Naive thymus-derived CD8-positive, alpha-beta T cell (primary cell): ENCODE measurements around the gene EMC6. TPM values are rescaled to one million over a fixed set of nuclear protein-coding genes. Genes with fewer than 3 reads are reported as not detected.

ENCODE experiments used
- ATAC-seq, 2 donors: fragments of 150-1000 bp; cut with Tn5 transposase in 1 of 2; sonication (Bioruptor Pico), chemical (Tn5 transposase) in 1 of 2; 1 replicate in 1 of 2; 2 replicates in 1 of 2; pipeline ENCODE4 v1.10.0; 2021; ENCODE audit warnings: mild to moderate bottlenecking in 2 of 2, moderate library complexity in 2 of 2
- POLR2A ChIA-PET: fragments of 350-600 bp; sonication (Branson Sonifier 250); formaldehyde crosslinking; loops from one replicate; lab custom pipeline; 2021; ENCODE audit warnings: antibody characterized with exemption; lab: Charles Lee
- DNase-seq, 10 donors: peaks; one replicate each; pipeline versions ENCODE4 v3.0.0 to v3.0.0-alpha.2; 2020 to 2022
- H3K27ac Mint-ChIP-seq, 10 donors: one replicate each; pipeline ENCODE4 v1.8.0; 2020 to 2022; ENCODE audit warnings: mild to moderate bottlenecking in 10 of 10, mixed read lengths in 10 of 10, moderate library complexity in 4 of 10, inconsistent platforms in 1 of 10
- H3K27me3 Mint-ChIP-seq, 5 donors: one replicate each; pipeline ENCODE4 v1.8.0; 2021 to 2022; ENCODE audit warnings: mixed read lengths in 5 of 5
- H3K36me3 Mint-ChIP-seq, 3 donors: one replicate each; pipeline ENCODE4 v1.8.0; 2020 to 2022; ENCODE audit warnings: mixed read lengths in 3 of 3, mild to moderate bottlenecking in 2 of 3, inconsistent platforms in 1 of 3
- H3K4me1 Mint-ChIP-seq, 4 donors: one replicate each; pipeline ENCODE4 v1.8.0; 2021 to 2022; ENCODE audit warnings: mixed read lengths in 4 of 4
- H3K4me3 Mint-ChIP-seq, 10 donors: one replicate each; pipeline ENCODE4 v1.8.0; 2020 to 2022; ENCODE audit warnings: mild to moderate bottlenecking in 10 of 10, mixed read lengths in 10 of 10, moderate library complexity in 6 of 10, inconsistent platforms in 1 of 10
- H3K9me3 Mint-ChIP-seq, 9 donors: one replicate each; pipeline ENCODE4 v1.8.0; 2020 to 2022; ENCODE audit warnings: mixed read lengths in 9 of 9, mild to moderate bottlenecking in 3 of 9, inconsistent platforms in 1 of 9, moderate library complexity in 1 of 9
- polyA plus RNA-seq, 3 donors: library from polyadenylated mRNA; unstranded; fragments of 300-500 nt; fragmentation: Illumina TruSeq; gene quantifications; one replicate each; pipeline ENCODE4 v1.2.3, GENCODE V29; 2021
- total RNA-seq, 8 experiments: library from RNA in 2 of 8; stranded (reverse) in 2 of 8; gene quantifications; one replicate each; pipeline ENCODE4 v1.2.3 and lab custom pipeline; 2021 to 2026

EMC6 gene
- total and polyA plus RNA-seq, 5 experiments from 2014 or later: 29.8 to 97.0 (median 83.3) TPM

DNA sequence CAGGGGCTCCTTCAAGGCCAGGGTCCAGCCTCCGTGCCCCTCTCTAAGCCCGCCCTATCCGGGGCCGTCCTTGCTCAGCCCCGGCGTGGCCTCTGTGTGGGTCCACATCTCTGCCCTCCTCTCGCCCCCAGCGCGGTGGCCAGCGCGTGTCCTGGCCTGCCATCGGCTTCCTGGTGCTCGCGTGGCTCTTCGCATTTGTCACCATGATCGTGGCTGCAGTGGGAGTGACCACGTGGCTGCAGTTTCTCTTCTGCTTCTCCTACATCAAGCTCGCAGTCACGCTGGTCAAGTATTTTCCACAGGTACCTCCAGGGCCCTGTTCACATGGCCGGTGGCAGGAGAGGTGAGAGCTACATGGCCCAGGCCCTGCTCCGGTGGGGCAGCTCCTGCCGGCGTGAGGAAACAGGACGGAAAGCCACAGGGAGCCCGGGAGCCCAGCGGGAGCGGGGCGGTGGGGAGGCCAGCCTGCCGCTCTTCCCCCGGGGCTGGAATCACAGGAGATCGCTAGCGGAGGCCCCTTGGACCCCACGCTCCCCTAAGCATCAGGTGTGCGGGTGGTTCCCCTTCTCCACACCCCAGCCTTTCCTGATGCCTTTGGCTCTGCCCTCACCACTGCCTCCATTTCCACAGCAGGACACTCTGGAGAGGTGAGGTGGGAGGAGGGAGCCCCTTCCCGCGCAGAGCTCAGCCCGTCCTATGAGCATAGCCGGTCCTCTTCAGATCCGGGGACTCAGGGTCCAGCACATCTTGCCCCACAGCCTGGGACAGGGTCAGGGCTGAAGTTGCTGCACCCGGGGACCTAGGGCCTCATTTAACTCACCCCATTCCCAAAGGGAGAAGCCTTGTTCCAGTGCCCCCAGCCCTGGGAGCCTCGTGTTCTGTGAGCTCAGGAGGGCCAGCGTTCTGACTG, 10.5 kb upstream of the EMC6 start:
- Mint-ChIP-seq H3K9me3 (no peaks in the 10 kb centered on the region), H3K27ac (peak overlapping the region in 1 of 10 donors; percentile 67), H3K27me3 (no peaks in the 10 kb centered on the region), H3K4me3 (no peak overlapping the region), H3K36me3 (no peaks in the 10 kb centered on the region), H3K4me1 (no peaks in the 10 kb centered on the region)
- DNase-seq (no peak), ATAC-seq (no peak)
- POLR2A ChIA-PET: no interaction called here

DNA sequence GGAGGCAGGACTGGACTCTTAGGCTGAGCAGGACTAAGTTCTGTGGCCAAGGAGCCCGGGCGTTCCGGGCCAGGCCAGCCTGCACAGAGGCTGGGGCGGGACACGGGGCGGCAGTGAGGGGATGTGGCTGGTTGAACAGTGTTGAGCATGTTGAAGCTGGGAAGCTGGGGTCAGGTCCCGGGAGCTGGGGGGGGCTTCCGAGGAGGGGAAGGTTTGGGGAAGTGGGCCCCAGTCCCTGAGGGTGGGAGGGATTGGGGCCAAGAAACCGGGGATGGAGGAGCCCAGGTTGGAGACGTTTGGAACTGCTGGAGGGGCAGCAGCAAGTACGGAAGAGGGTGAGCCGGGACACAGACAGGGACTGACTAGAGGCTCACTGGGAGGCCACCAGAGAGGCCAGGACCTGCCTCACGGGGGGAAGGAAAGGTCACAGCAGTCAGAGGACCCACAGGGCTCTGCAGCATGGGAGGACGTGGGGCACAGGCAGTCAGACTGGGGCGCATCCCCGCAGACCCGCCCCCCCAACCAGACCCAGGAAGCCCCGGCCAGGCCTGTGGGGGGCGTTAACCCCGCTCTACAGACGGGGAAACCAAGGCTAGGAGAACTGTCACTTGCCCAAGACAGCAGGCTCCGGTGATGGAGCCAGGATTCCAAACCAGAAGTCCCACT, 9.7 kb upstream of the EMC6 start:
- Mint-ChIP-seq H3K36me3 (no peaks in the 10 kb centered on the region), H3K27ac (peak overlapping the region in 1 of 10 donors; percentile 29), H3K9me3 (no peaks in the 10 kb centered on the region), H3K4me1 (no peaks in the 10 kb centered on the region), H3K4me3 (no peak overlapping the region), H3K27me3 (no peaks in the 10 kb centered on the region)
- no peak for DNase-seq
- POLR2A ChIA-PET: no interaction called here
- ATAC-seq: no peak

DNA sequence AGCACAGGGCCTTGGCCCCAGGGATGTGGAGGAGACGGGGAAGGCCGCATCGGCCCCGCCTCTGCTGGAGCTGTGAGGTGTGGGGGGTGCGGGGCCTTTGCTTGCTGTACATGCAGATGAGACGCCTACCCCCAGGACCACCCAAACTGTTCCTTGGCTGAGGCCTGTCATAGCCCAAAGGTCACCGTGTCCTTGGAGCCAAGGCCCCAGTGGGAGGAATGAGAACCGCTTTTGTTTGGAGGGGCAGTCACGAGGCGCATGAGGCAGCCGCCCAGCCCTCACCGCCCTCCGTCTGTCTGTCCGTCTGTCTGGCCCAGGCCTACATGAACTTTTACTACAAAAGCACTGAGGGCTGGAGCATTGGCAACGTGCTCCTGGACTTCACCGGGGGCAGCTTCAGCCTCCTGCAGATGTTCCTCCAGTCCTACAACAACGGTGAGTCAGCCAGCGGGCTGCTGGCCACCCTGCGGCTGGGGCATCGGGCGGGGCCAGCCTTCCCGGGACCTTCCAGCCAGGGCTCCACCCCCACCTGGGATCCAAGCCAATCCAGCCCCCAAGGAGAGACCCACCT, 9.0 kb upstream of the EMC6 start:
- Mint-ChIP-seq H3K4me1 (no peaks in the 10 kb centered on the region), H3K9me3 (no peaks in the 10 kb centered on the region), H3K36me3 (no peaks in the 10 kb centered on the region), H3K4me3 (no peak overlapping the region), H3K27me3 (no peaks in the 10 kb centered on the region), H3K27ac (no peak overlapping the region)
- DNase-seq: no peak
- POLR2A ChIA-PET: no interaction called here
- ATAC-seq: no peak

DNA sequence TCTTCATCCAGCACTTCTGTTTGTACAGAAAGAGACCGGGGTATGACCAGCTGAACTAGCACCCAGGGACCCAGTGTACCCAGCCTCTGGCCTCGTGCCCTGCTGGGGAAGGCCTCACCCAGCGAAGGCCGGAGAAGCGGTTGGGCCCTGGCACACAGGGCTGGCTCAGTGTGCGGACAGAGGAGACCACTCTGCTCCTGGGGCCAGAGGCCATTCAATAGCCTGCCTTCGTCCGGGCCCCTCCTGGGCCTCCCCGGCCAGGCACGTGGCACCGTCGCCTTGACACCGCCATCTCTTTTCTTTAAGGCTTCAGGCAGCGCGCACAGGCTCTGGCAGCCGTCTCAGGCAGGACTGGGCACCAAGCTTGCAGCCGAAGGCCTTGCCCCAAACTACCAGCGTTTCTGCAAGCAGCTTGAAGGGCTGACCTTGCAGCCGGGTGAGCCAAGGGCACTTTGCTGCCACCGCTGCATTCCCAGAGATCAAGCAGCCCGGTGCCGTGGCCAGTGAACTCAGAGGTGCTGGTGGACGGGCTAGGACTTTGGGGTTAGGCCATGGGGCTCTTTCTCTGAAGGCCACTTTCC, 8.2 kb upstream of the EMC6 start:
- DNase-seq: no peak
- H3K4me1 Mint-ChIP-seq: no peaks in the 10 kb centered on the region
- H3K36me3 Mint-ChIP-seq: no peaks in the 10 kb centered on the region
- POLR2A ChIA-PET: no interaction called here
- H3K4me3 Mint-ChIP-seq: no peak overlapping the region
- ATAC-seq: no peak
- H3K9me3 Mint-ChIP-seq: no peaks in the 10 kb centered on the region
- no peaks in the 10 kb centered on the region for H3K27me3 Mint-ChIP-seq
- H3K27ac Mint-ChIP-seq: no peak overlapping the region

DNA sequence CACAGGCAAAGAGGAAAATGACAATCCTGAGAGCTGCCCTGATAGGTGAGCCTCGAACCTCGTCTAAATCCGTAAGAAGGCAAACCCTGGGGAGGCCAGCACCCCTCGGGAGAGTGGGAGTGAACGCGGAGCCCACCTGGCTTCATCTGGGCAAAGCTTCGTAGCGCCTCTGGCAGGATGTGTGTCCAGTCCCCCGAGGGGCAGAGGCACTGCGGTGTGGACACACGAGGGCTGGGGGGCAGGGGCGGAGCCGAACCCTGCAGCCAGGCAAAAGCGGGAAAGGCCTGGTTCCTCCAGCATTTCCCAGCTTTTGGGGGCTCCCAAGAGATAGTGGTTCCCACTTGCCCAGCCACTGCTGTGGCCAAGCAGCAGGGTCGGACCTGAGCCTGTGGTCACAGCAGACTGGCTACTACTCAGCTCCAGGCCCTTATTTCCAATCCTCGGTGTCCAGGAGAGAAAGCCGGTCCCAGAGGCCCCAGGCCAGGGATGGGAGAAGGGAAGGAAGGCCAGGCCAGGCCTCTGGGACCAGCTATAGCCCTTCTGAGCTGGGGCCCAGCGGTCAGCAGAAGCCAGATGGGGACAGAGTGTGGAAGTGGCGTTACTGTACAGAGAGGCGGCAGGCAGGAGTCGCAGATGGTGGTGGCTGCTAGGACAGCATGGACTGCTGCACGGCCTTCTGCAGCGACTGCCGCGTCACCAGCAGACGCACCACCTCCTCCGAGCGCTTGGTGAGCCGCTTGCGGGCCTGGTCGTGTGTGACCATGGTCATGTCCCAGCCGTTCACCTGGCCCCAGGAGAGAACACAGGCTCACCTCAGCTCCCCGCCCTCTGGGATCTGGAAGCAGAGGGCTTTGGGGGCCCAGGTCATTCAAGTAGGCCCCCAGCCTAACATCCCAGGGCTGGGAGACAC, 5.3 kb upstream of the EMC6 start:
- H3K9me3 Mint-ChIP-seq: no peaks in the 10 kb centered on the region
- no peaks in the 10 kb centered on the region for H3K36me3 Mint-ChIP-seq
- ATAC-seq: no peak

DNA sequence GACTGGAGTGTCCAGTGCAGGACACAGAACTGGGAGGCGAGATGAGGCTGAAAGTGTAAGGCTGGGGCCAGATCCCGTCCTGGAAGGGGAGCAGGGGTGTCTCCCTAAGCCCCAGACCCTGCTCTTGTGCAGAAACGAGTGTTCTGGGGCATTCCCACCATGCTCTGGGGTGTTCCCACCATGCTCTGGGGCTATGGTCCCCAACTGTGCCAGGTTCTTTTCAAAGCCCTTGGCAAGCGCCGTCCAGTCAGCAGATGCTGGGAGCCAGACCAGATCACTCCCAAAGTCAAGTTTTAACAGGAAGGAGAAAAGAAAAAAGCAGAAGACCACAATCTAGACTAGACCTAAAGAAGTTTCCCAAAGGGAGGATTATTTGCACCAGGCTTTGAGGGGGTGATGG, 2.8 kb upstream of the EMC6 start:
- Mint-ChIP-seq H3K4me1 (peaks cover 11 to 27% (median 26%) of the 10 kb centered on the region in 4 donors), H3K4me3 (peak overlapping the region in 9 of 10 donors; percentile 25 to 94 (median 52)), H3K27ac (peak overlapping the region in 2 of 10 donors; percentile 40 to 85), H3K27me3 (no peaks in the 10 kb centered on the region), H3K9me3 (no peaks in the 10 kb centered on the region), H3K36me3 (peaks cover 0 to 5% (median 0%) of the 10 kb centered on the region in 3 donors)
- POLR2A ChIA-PET: no interaction called here
- DNase-seq (no peak), ATAC-seq (no peak)

More for the DNA sequence above, 5.3 kb upstream of the EMC6 start:
- POLR2A ChIA-PET: no interaction called here
- no peaks in the 10 kb centered on the region for H3K27me3 Mint-ChIP-seq
- no peak for DNase-seq
- H3K27ac Mint-ChIP-seq: peak overlapping the region in 1 of 10 donors; percentile 49
- H3K4me1 Mint-ChIP-seq: peaks cover 7 to 14% (median 11%) of the 10 kb centered on the region in 4 donors
- no peak overlapping the region for H3K4me3 Mint-ChIP-seq

DNA sequence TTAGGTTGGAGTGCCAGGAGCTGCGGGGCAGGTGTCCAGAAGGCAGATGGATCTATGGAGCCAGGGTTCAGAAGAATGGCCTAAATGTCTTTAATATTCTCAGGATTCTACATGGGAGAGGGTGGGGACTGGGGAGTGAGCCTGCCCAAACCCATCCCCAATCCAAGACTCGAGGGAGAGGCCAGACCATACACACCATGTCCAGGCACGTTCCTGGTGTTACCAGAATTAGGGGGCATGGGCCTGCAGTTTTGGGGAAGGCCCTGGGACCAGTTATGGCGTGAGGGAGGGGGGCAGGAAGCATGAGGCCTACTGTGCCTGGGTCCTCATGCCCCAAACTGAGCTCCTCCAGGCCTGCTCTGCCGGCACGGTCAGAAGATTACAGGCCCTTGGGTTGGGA, 2.1 kb upstream of the EMC6 start:
- Mint-ChIP-seq H3K27ac (peak overlapping the region in 2 of 10 donors; percentile 63 to 85), H3K4me1 (peaks cover 11 to 29% (median 27%) of the 10 kb centered on the region in 4 donors), H3K27me3 (no peaks in the 10 kb centered on the region), H3K36me3 (peaks cover 0 to 11% (median 0%) of the 10 kb centered on the region in 3 donors), H3K4me3 (peak overlapping the region; percentile 25 to 94 (median 52)), H3K9me3 (no peaks in the 10 kb centered on the region)
- ATAC-seq (no peak), DNase-seq (no peak)
- POLR2A ChIA-PET: interaction anchor here (0.5 to 1.3 kb wide), 2 partner anchors 17 to 30 kb away, joined by 4 to 13 read pairs; partner anchors contain the start of genes CTNS and SHPK

DNA sequence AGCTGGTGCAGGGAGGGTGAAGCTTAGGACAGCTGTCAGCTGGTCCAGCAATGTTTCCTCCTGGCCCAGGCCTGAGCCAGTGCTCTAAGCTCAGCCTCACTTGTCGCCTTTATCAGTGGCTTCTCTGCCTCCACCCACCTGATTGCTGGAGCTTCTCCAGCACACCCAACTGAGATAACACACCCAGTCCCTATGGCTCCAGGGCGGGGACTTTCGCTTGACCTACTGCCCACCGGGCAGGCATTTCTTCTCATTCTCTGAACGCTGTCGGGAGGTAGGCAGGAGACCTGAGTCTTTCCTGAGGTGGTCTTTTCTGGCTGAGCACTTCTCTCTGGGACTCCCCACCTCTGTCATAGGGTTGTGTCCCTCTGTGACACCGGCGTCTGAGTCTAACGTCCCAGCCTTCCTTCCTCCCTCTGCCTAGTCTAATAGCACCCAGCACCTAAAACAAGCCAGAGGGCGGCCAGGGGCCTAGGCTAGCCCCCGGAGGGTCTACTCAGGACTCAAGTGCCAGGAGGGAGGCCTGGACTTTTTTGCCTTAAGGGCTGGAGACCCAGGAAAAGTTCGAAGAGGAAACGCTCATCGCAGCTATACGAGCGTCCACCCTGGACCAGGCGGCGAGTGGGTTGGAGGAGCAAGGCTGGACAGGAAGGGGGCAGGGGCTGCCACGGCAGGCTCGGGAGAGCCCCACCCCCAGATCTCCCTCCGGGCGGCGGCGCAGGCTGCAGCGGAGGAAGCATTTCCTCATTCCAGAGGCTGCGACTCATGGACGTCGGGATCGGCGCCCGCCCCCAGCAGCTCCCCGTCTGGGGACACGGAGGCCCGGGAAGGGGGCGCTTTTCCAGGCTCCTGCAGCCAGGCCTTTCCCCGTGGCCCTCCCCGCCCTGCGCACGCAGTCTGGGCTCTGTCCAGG, 990 bp upstream of the EMC6 start:
- DNase-seq (no peak), ATAC-seq (no peak)
- H3K4me1 Mint-ChIP-seq: peaks cover 14 to 31% (median 28%) of the 10 kb centered on the region in 4 donors
- POLR2A ChIA-PET: interaction anchor here (0.5 to 1.3 kb wide), 5 partner anchors 31 to 93 kb away, joined by 3 to 13 read pairs (median 4); partner anchors contain the start of genes CTNS and SHPK
- peaks cover 0 to 14% (median 0%) of the 10 kb centered on the region in 3 donors for H3K36me3 Mint-ChIP-seq
- H3K9me3 Mint-ChIP-seq: no peaks in the 10 kb centered on the region
- H3K4me3 Mint-ChIP-seq: peak overlapping the region; percentile 79 to 94 (median 90)
- peak overlapping the region in 6 of 10 donors; percentile 29 to 82 (median 51) for H3K27ac Mint-ChIP-seq
- H3K27me3 Mint-ChIP-seq: no peaks in the 10 kb centered on the region

DNA sequence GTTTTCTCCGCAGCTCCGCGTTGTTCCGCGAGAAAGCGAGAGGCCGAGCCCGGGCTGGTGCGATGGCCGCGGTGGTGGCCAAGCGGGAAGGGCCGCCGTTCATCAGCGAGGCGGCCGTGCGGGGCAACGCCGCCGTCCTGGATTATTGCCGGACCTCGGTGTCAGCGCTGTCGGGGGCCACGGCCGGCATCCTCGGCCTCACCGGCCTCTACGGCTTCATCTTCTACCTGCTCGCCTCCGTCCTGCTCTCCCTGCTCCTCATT, 404 bp downstream of the EMC6 start:
- peak overlapping the region; percentile 73 to 95 (median 91) for H3K27ac Mint-ChIP-seq
- POLR2A ChIA-PET: interaction anchor here (0.6 to 1.3 kb wide), 4 partner anchors 26 to 54 kb away, joined by 3 to 6 read pairs (median 4); partner anchors contain the start of genes CTNS, HASPIN and SHPK
- peaks cover 0 to 14% (median 0%) of the 10 kb centered on the region in 3 donors for H3K36me3 Mint-ChIP-seq
- ATAC-seq: no peak
- peaks cover 14 to 31% (median 29%) of the 10 kb centered on the region in 4 donors for H3K4me1 Mint-ChIP-seq
- DNase-seq: no peak
- H3K9me3 Mint-ChIP-seq: no peaks in the 10 kb centered on the region
- H3K4me3 Mint-ChIP-seq: peak overlapping the region; percentile 85 to 94 (median 92)
- H3K27me3 Mint-ChIP-seq: no peaks in the 10 kb centered on the region

DNA sequence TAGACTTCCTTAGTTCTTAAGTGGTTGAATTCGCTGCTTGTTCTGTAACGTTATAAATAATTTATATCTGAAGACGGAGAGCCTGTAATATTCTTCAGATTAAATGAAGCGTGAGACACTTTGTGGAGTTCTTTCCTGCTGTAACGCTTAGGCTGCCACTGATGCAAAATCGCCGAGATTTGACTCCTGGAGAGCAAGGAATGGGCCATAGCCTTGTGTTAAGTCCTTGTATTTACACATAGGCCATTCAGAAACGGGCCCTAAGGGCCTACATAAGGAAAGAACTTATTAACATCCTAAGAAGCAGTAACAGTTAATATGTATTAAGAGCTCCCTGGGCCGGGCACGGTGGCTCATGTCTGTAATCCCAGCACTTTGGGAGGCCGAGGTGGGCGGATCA, 936 bp downstream of the EMC6 start:
- POLR2A ChIA-PET: interaction anchor here (0.7 kb wide), 1 partner anchor 53 kb away, joined by 6 read pairs; the partner anchor contains the start of gene HASPIN
- ATAC-seq (no peak), DNase-seq (no peak)
- Mint-ChIP-seq H3K4me1 (peaks cover 14 to 31% (median 29%) of the 10 kb centered on the region in 4 donors), H3K27me3 (no peaks in the 10 kb centered on the region), H3K9me3 (no peaks in the 10 kb centered on the region), H3K4me3 (peak overlapping the region; percentile 85 to 94 (median 92)), H3K27ac (peak overlapping the region; percentile 73 to 95 (median 91)), H3K36me3 (peaks cover 0 to 14% (median 0%) of the 10 kb centered on the region in 3 donors)

DNA sequence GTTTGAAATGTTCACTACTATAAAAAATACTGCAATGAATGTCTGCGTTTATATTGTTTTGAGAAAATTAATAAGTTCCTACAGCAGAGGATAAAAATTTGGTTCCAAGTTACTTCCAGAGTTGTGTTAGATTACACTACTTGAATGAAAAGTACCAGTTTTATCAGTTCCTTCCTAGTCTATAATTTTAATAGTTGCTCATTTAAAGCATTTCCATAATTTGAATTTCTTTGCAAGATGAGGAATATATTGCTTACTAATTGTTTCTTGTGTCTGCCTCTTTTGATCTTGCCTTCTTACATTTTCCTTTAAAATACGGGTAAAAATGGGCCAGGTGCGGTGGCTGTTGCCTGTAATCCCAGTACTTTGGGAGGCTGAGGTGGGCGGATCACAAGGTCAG, 4.0 kb downstream of the EMC6 start:
- H3K9me3 Mint-ChIP-seq: no peaks in the 10 kb centered on the region
- ATAC-seq: no peak
- POLR2A ChIA-PET: no interaction called here

More for the DNA sequence above, 4.0 kb downstream of the EMC6 start:
- H3K27ac Mint-ChIP-seq: no peak overlapping the region
- DNase-seq: no peak
- H3K36me3 Mint-ChIP-seq: peaks cover 0 to 16% (median 0%) of the 10 kb centered on the region in 3 donors
- no peaks in the 10 kb centered on the region for H3K27me3 Mint-ChIP-seq
- H3K4me3 Mint-ChIP-seq: no peak overlapping the region
- peaks cover 12 to 22% (median 19%) of the 10 kb centered on the region in 4 donors for H3K4me1 Mint-ChIP-seq
